ENCODE measurements around the gene CHRNA4.

DNA sequence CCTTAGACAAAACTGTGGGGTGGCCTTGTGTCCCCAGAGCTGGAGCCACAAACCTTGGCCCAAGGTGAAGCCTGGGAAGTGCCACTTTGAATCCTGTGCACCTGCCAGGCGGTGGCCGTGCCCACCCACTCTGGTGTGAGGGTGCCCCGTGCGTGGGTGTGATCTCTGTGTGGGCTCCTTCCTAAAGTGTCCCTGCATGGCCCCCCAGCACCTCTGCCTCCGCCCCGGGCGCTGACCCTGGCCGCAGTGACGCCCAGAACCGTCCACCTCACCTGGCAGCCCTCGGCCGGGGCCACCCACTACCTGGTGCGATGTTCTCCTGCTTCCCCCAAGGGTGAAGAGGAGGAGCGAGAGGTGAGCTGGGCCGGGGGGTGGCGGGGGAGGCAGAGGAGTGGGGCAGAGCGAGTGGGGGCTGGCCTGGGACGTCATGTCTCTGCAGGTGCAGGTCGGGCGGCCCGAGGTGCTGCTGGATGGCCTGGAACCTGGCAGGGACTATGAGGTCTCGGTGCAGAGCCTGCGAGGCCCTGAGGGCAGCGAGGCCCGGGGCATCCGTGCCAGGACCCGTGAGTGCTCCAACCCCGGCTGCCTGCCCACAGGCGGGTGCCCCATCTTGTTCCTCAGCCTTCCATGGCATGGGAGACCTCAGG lies 49.8 kb downstream of the CHRNA4 start:
- TF ChIP-seq POLR2A (IDR thresholded peaks at IDR 0.05): no peak
- TF ChIP-seq, protein P1, sequence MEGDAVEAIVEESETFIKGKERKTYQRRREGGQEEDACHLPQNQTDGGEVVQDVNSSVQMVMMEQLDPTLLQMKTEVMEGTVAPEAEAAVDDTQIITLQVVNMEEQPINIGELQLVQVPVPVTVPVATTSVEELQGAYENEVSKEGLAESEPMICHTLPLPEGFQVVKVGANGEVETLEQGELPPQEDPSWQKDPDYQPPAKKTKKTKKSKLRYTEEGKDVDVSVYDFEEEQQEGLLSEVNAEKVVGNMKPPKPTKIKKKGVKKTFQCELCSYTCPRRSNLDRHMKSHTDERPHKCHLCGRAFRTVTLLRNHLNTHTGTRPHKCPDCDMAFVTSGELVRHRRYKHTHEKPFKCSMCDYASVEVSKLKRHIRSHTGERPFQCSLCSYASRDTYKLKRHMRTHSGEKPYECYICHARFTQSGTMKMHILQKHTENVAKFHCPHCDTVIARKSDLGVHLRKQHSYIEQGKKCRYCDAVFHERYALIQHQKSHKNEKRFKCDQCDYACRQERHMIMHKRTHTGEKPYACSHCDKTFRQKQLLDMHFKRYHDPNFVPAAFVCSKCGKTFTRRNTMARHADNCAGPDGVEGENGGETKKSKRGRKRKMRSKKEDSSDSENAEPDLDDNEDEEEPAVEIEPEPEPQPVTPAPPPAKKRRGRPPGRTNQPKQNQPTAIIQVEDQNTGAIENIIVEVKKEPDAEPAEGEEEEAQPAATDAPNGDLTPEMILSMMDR (IDR thresholded peaks at IDR 0.05): no peak
